ENCODE measurements around the gene MECR.

The MECR gene

DNA sequence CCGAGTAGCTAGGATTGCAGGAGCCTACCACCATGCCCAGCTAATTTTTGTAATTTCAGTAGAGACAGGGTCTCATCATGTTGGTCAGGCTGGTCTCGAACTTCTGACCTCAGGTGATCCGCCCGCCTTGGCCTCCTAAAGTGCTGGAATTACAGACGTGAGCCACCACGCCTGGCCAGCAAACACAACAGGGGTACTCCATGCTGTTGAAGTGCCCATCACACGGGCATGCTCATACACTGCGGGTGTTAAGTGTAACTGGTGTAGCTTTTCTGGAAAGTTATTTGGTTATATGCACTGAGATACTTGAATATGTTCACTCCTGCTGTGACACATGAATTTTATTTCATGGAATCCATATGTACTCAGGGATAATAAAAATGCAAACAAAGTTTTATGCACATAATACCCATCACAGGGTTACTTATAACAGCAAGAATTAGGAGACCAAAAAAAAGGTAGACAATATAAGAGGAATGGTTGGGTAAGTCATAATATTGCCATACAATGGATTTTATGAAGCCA, 58.3 kb downstream of the MECR start:
- no peak overlapping the region for H2AFZ ChIP-seq (ENCODE audit: insufficient read depth, low read length, poor library complexity)
- no peak overlapping the region for H2BK120ac ChIP-seq (ENCODE audit: insufficient read depth, low read length, poor library complexity)
- H4K12ac ChIP-seq (ENCODE audit: low read depth, low read length), result no peak overlapping the region
- H4K91ac ChIP-seq (ENCODE audit: low read depth, low read length), result no peak overlapping the region
- no peak overlapping the region for H2BK5ac ChIP-seq (ENCODE audit: low read depth, low read length, poor library complexity)
- H3K4ac ChIP-seq (ENCODE audit: low read depth, low read length), result peak overlapping the region; percentile 16
- no peak overlapping the region for H3K27ac ChIP-seq (ENCODE audit: low read depth, low read length)
- H3K9me3 ChIP-seq (ENCODE audit: insufficient read depth, low read depth, low read length), result no peaks in the 10 kb centered on the region
- peaks cover 0 to 3% of the 10 kb centered on the region in 2 experiments for H3K4me1 ChIP-seq (ENCODE audit: control insufficient read depth in 1 of 2, insufficient read depth in 2 of 2, low read length in 2 of 2)
- H2BK12ac ChIP-seq (ENCODE audit: low read length), result no peak overlapping the region
- WGBS (ENCODE audit: extremely low coverage, insufficient coverage, insufficient read length), result no CpG with 5 or more reads among the region's 8 CpGs
- H3K27me3 ChIP-seq (ENCODE audit: insufficient read depth, low read length), result no peaks in the 10 kb centered on the region
- H3K4me2 ChIP-seq (ENCODE audit: low read length), result no peak overlapping the region
- no peak overlapping the region for H3K9ac ChIP-seq (ENCODE audit: low read length)
- peaks cover 2% of the 10 kb centered on the region for H3K79me1 ChIP-seq (ENCODE audit: low read length)
- H3K4me3 ChIP-seq (ENCODE audit: low read depth, low read length), result no peak overlapping the region
- peaks cover 3 to 7% of the 10 kb centered on the region in 2 experiments for H3K36me3 ChIP-seq (ENCODE audit: control insufficient read depth in 1 of 2, insufficient read depth in 2 of 2, low read length in 2 of 2)
- H3K23ac ChIP-seq (ENCODE audit: low read length), result no peak overlapping the region
- H2AK5ac ChIP-seq (ENCODE audit: low read length), result no peak overlapping the region
- H3K18ac ChIP-seq (ENCODE audit: low read length), result no peak overlapping the region
- no peak overlapping the region for H4K8ac ChIP-seq (ENCODE audit: low read depth, low read length)
- H3K14ac ChIP-seq (ENCODE audit: low read length), result no peak overlapping the region
- DNase-seq, result no peak
- peaks cover 15% of the 10 kb centered on the region for H3K79me2 ChIP-seq (ENCODE audit: control insufficient read depth, insufficient read depth, low read length, poor library complexity)

DNA sequence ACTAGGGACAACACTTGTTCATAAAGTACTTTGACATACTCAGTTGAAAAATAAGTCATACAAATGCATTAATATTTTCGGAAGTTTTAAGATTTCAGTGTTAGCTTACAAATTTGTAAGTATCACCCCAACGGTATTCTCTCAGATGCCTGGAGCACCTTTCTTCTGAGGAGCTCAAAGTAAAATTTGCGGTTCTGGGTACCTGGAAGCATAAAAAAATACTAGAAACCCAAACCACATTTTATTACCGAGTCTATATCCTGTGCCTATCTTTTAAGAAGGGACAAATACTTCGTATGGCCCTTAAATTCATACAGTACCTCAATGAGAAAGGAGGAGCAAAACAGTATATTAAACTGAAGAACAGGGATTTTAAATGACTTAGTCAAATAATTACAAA, 59.2 kb downstream of the MECR start:
- no peak overlapping the region for H2BK120ac ChIP-seq (ENCODE audit: insufficient read depth, low read length, poor library complexity)
- H3K27me3 ChIP-seq (ENCODE audit: insufficient read depth, low read length), result no peaks in the 10 kb centered on the region
- H3K18ac ChIP-seq (ENCODE audit: low read length), result no peak overlapping the region
- H3K27ac ChIP-seq (ENCODE audit: low read depth, low read length), result no peak overlapping the region
- peaks cover 0 to 1% of the 10 kb centered on the region in 2 experiments for H3K4me1 ChIP-seq (ENCODE audit: control insufficient read depth in 1 of 2, insufficient read depth in 2 of 2, low read length in 2 of 2)
- DNase-seq, result no peak
- H2BK5ac ChIP-seq (ENCODE audit: low read depth, low read length, poor library complexity), result no peak overlapping the region
- no peaks in the 10 kb centered on the region for H3K79me1 ChIP-seq (ENCODE audit: low read length)
- H2AFZ ChIP-seq (ENCODE audit: insufficient read depth, low read length, poor library complexity), result no peak overlapping the region
- H3K4me3 ChIP-seq (ENCODE audit: low read depth, low read length), result no peak overlapping the region
- H3K79me2 ChIP-seq (ENCODE audit: control insufficient read depth, insufficient read depth, low read length, poor library complexity), result peaks cover 10% of the 10 kb centered on the region
- H3K36me3 ChIP-seq (ENCODE audit: control insufficient read depth in 1 of 2, insufficient read depth in 2 of 2, low read length in 2 of 2), result peaks cover 5 to 10% of the 10 kb centered on the region in 2 experiments
- H3K4me2 ChIP-seq (ENCODE audit: low read length), result no peak overlapping the region
- no peaks in the 10 kb centered on the region for H3K9me3 ChIP-seq (ENCODE audit: insufficient read depth, low read depth, low read length)
- peak overlapping the region; percentile 87 for H3K4ac ChIP-seq (ENCODE audit: low read depth, low read length)
- H2AK5ac ChIP-seq (ENCODE audit: low read length), result no peak overlapping the region
- no peak overlapping the region for H2BK12ac ChIP-seq (ENCODE audit: low read length)
- H3K9ac ChIP-seq (ENCODE audit: low read length), result no peak overlapping the region
- H3K23ac ChIP-seq (ENCODE audit: low read length), result no peak overlapping the region
- no CpG with 5 or more reads among the region's 5 CpGs for WGBS (ENCODE audit: extremely low coverage, insufficient coverage, insufficient read length)
- no peak overlapping the region for H4K12ac ChIP-seq (ENCODE audit: low read depth, low read length)
- no peak overlapping the region for H4K91ac ChIP-seq (ENCODE audit: low read depth, low read length)
- no peak overlapping the region for H4K8ac ChIP-seq (ENCODE audit: low read depth, low read length)
- H3K14ac ChIP-seq (ENCODE audit: low read length), result no peak overlapping the region

DNA sequence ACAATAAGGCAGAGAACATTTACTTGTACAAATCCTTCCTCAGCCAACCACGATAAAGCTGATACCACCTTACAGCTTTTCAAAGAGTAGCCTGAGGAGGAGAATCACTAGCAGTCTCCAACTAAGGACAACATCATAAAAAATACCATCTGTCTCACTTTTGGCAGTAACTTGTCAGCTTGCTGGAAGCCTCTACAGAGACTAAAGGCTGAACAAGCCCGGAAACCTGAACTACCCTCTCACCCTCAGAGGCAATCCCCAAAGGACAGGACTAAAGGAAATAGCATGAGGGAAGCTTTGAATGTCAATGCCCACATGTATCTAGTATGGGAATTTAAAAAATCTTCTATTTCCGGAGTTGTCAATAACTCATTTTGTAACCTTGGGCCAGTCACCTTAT, 59.6 kb downstream of the MECR start:
- no peak for DNase-seq
- no peak overlapping the region for H3K14ac ChIP-seq (ENCODE audit: low read length)
- no peak overlapping the region for H4K12ac ChIP-seq (ENCODE audit: low read depth, low read length)
- H3K18ac ChIP-seq (ENCODE audit: low read length), result no peak overlapping the region
- no peak overlapping the region for H4K91ac ChIP-seq (ENCODE audit: low read depth, low read length)
- H3K9ac ChIP-seq (ENCODE audit: low read length), result no peak overlapping the region
- H4K8ac ChIP-seq (ENCODE audit: low read depth, low read length), result no peak overlapping the region
- no peak overlapping the region for H3K4me2 ChIP-seq (ENCODE audit: low read length)
- no peak overlapping the region for H3K27ac ChIP-seq (ENCODE audit: low read depth, low read length)
- no CpG with 5 or more reads among the region's 3 CpGs for WGBS (ENCODE audit: extremely low coverage, insufficient coverage, insufficient read length)
- peaks cover 0 to 5% of the 10 kb centered on the region in 2 experiments for H3K4me1 ChIP-seq (ENCODE audit: control insufficient read depth in 1 of 2, insufficient read depth in 2 of 2, low read length in 2 of 2)
- H2BK120ac ChIP-seq (ENCODE audit: insufficient read depth, low read length, poor library complexity), result no peak overlapping the region
- H2BK12ac ChIP-seq (ENCODE audit: low read length), result no peak overlapping the region
- no peaks in the 10 kb centered on the region for H3K27me3 ChIP-seq (ENCODE audit: insufficient read depth, low read length)
- H3K79me1 ChIP-seq (ENCODE audit: low read length), result no peaks in the 10 kb centered on the region
- H3K4ac ChIP-seq (ENCODE audit: low read depth, low read length), result peak overlapping the region; percentile 87
- H3K36me3 ChIP-seq (ENCODE audit: control insufficient read depth in 1 of 2, insufficient read depth in 2 of 2, low read length in 2 of 2), result peaks cover 6 to 14% of the 10 kb centered on the region in 2 experiments
- no peak overlapping the region for H2AK5ac ChIP-seq (ENCODE audit: low read length)
- no peaks in the 10 kb centered on the region for H3K9me3 ChIP-seq (ENCODE audit: insufficient read depth, low read depth, low read length)
- no peak overlapping the region for H2BK5ac ChIP-seq (ENCODE audit: low read depth, low read length, poor library complexity)
- H2AFZ ChIP-seq (ENCODE audit: insufficient read depth, low read length, poor library complexity), result no peak overlapping the region
- H3K4me3 ChIP-seq (ENCODE audit: low read depth, low read length), result no peak overlapping the region
- no peak overlapping the region for H3K23ac ChIP-seq (ENCODE audit: low read length)
- peaks cover 10% of the 10 kb centered on the region for H3K79me2 ChIP-seq (ENCODE audit: control insufficient read depth, insufficient read depth, low read length, poor library complexity)

DNA sequence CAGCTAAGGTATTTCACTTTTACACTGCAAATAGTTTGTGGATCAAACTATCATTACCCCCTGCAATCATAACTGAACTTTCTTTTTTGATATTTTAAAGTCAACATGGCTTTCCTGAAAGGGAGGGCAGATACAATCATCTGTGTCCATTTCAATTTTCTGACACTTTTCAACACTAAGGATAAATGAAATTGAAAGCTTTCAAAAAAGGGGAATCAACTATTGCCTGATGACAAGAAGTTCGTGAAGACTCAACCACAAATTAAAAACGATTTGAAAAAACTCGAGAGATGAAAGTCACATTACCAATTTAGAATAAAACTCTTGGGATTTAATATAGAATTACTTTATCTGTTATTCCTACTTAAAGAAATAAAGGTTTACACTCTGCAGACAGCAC, 60.8 kb downstream of the MECR start:
- Histone ChIP-seq H3K79me2 (ENCODE audit: control insufficient read depth, insufficient read depth, low read length, poor library complexity) (peaks cover 11% of the 10 kb centered on the region), H3K79me1 (ENCODE audit: low read length) (peaks cover 3% of the 10 kb centered on the region), H3K4ac (ENCODE audit: low read depth, low read length) (peak overlapping the region; percentile 91), H3K27ac (ENCODE audit: low read depth, low read length) (no peak overlapping the region), H3K4me1 (ENCODE audit: control insufficient read depth in 1 of 2, insufficient read depth in 2 of 2, low read length in 2 of 2) (peaks cover 4 to 12% of the 10 kb centered on the region in 2 experiments), H3K9me3 (ENCODE audit: insufficient read depth, low read depth, low read length) (no peaks in the 10 kb centered on the region), H4K91ac (ENCODE audit: low read depth, low read length) (no peak overlapping the region), H3K9ac (ENCODE audit: low read length) (no peak overlapping the region), H4K8ac (ENCODE audit: low read depth, low read length) (no peak overlapping the region), H2BK5ac (ENCODE audit: low read depth, low read length, poor library complexity) (no peak overlapping the region), H2AK5ac (ENCODE audit: low read length) (no peak overlapping the region), H4K12ac (ENCODE audit: low read depth, low read length) (no peak overlapping the region), H3K36me3 (ENCODE audit: control insufficient read depth in 1 of 2, insufficient read depth in 2 of 2, low read length in 2 of 2) (peaks cover 8 to 21% of the 10 kb centered on the region in 2 experiments), H3K23ac (ENCODE audit: low read length) (no peak overlapping the region), H3K27me3 (ENCODE audit: insufficient read depth, low read length) (no peaks in the 10 kb centered on the region), H3K4me2 (ENCODE audit: low read length) (no peak overlapping the region), H3K14ac (ENCODE audit: low read length) (no peak overlapping the region), H2BK12ac (ENCODE audit: low read length) (no peak overlapping the region), H3K18ac (ENCODE audit: low read length) (no peak overlapping the region), H2AFZ (ENCODE audit: insufficient read depth, low read length, poor library complexity) (no peak overlapping the region), H2BK120ac (ENCODE audit: insufficient read depth, low read length, poor library complexity) (no peak overlapping the region), H3K4me3 (ENCODE audit: low read depth, low read length) (no peak overlapping the region)
- no peak for DNase-seq
- WGBS (ENCODE audit: extremely low coverage, insufficient coverage, insufficient read length), result no CpG with 5 or more reads among the region's 3 CpGs

Data from trophoblast cell (in vitro differentiated cells and primary cell).